ENCODE data around the gene OR10H5.
"Not testable (repeated sequence)": the region's sequence is repeated elsewhere in the genome, so short reads cannot be mapped to it uniquely, and the experiment has no call there.

The OR10H5 gene

GRCh38 chr19:15787611-15788155 lies at the start of gene OR10H5:
Gene OR10H5 (plus strand): TSS chr19:15787661. CDS start chr19:15794049, 6,388 bp downstream.
- Mint-ChIP-seq H3K4me3 (no peak within 1 kb of the TSS), H3K9me3 (peaks cover 2% of the 10 kb centered on the region), H3K36me3 (no peaks in the 10 kb centered on the region), H3K4me1 (peaks cover 2% of the 10 kb centered on the region), H3K27ac (no peak within 1 kb of the TSS), H3K27me3 (peaks cover 15% of the 10 kb centered on the region)
- ATAC-seq (ENCODE audit: low read depth) = no peak
- no peak for DNase-seq (ENCODE audit: low spot score in 2 of 2)

GRCh38 chr19:15737722-15738121 lies 49.7 kb upstream of the OR10H5 start, which contains the start of gene OR10H3:
Gene OR10H3 (plus strand): TSS chr19:15737985. CDS start chr19:15741393, 3,408 bp downstream.
- H3K36me3 Mint-ChIP-seq = peaks cover 4% of the 10 kb centered on the region
- no peak for DNase-seq (ENCODE audit: low spot score in 2 of 2)
- peaks cover 10% of the 10 kb centered on the region for H3K9me3 Mint-ChIP-seq
- peaks cover 21% of the 10 kb centered on the region for H3K27me3 Mint-ChIP-seq
- no peaks in the 10 kb centered on the region for H3K4me1 Mint-ChIP-seq
- H3K4me3 Mint-ChIP-seq = no peak within 1 kb of the TSS
- ATAC-seq (ENCODE audit: low read depth) = no peak
- no peak within 1 kb of the TSS for H3K27ac Mint-ChIP-seq

- H3K9me3 Mint-ChIP-seq = peaks cover 11% of the 10 kb centered on the region
- no peaks in the 10 kb centered on the region for H3K4me1 Mint-ChIP-seq
- no peak overlapping the region for H3K27ac Mint-ChIP-seq
- DNase-seq (ENCODE audit: low spot score in 2 of 2) (no peak), ATAC-seq (ENCODE audit: low read depth) (no peak)
- peaks cover 22% of the 10 kb centered on the region for H3K27me3 Mint-ChIP-seq
- no peak overlapping the region for H3K4me3 Mint-ChIP-seq
- H3K36me3 Mint-ChIP-seq = peaks cover 6% of the 10 kb centered on the region
These were observed 46.7 kb upstream of the OR10H5 start for GRCh38 chr19:15740785-15741184.

GRCh38 chr19:15748239-15748638 lies 39.2 kb upstream of the OR10H5 start:
- Mint-ChIP-seq H3K4me1 (no peaks in the 10 kb centered on the region), H3K4me3 (no peak overlapping the region), H3K36me3 (no peaks in the 10 kb centered on the region), H3K27ac (no peak overlapping the region), H3K27me3 (peaks cover 12% of the 10 kb centered on the region), H3K9me3 (peaks cover 5% of the 10 kb centered on the region)
- DNase-seq (ENCODE audit: low spot score in 2 of 2) = no peak
- no peak for ATAC-seq (ENCODE audit: low read depth)

- no peak overlapping the region for H3K4me3 Mint-ChIP-seq
- H3K36me3 Mint-ChIP-seq = peaks cover 1% of the 10 kb centered on the region
- ATAC-seq (ENCODE audit: low read depth) (no peak), DNase-seq (ENCODE audit: low spot score in 2 of 2) (no peak)
- no peaks in the 10 kb centered on the region for H3K4me1 Mint-ChIP-seq
- H3K27me3 Mint-ChIP-seq = peaks cover 21% of the 10 kb centered on the region
- H3K27ac Mint-ChIP-seq = no peak overlapping the region
- H3K9me3 Mint-ChIP-seq = peaks cover 3% of the 10 kb centered on the region
These were observed 29.1 kb upstream of the OR10H5 start for GRCh38 chr19:15758379-15758778.

- peaks cover 26% of the 10 kb centered on the region for H3K27me3 Mint-ChIP-seq
- no peaks in the 10 kb centered on the region for H3K4me1 Mint-ChIP-seq
- peaks cover 1% of the 10 kb centered on the region for H3K36me3 Mint-ChIP-seq
- peaks cover 8% of the 10 kb centered on the region for H3K9me3 Mint-ChIP-seq
- H3K27ac Mint-ChIP-seq = no peak overlapping the region
- H3K4me3 Mint-ChIP-seq = no peak overlapping the region
- DNase-seq (ENCODE audit: low spot score in 2 of 2) (no peak), ATAC-seq (ENCODE audit: low read depth) (no peak)
These were observed 27.4 kb upstream of the OR10H5 start for GRCh38 chr19:15759962-15760565.

- H3K27me3 Mint-ChIP-seq = peaks cover 30% of the 10 kb centered on the region
- ATAC-seq (ENCODE audit: low read depth) = no peak
- H3K4me3 Mint-ChIP-seq = no peak overlapping the region
These were observed 17.9 kb upstream of the OR10H5 start for GRCh38 chr19:15769586-15769985.

GRCh38 chr19:15774159-15774558 lies 13.3 kb upstream of the OR10H5 start:
- not testable (repeated sequence) for H3K36me3 Mint-ChIP-seq; H3K9me3 Mint-ChIP-seq; H3K4me3 Mint-ChIP-seq; H3K27ac Mint-ChIP-seq; H3K4me1 Mint-ChIP-seq; DNase-seq (ENCODE audit: low spot score in 2 of 2); ATAC-seq (ENCODE audit: low read depth)
- peaks cover 36% of the 10 kb centered on the region for H3K27me3 Mint-ChIP-seq

More at GRCh38 chr19:15769586-15769985, 17.9 kb upstream of the OR10H5 start:
- H3K9me3 Mint-ChIP-seq = peaks cover 4% of the 10 kb centered on the region
- no peak overlapping the region for H3K27ac Mint-ChIP-seq
- no peaks in the 10 kb centered on the region for H3K36me3 Mint-ChIP-seq
- H3K4me1 Mint-ChIP-seq = no peaks in the 10 kb centered on the region
- DNase-seq (ENCODE audit: low spot score in 2 of 2) = no peak

GRCh38 chr19:15775249-15775648 lies 12.2 kb upstream of the OR10H5 start:
- Mint-ChIP-seq H3K27ac (no peak overlapping the region), H3K4me3 (no peak overlapping the region), H3K4me1 (no peaks in the 10 kb centered on the region), H3K27me3 (peaks cover 33% of the 10 kb centered on the region), H3K9me3 (no peaks in the 10 kb centered on the region), H3K36me3 (peaks cover 2% of the 10 kb centered on the region)
- no peak for DNase-seq (ENCODE audit: low spot score in 2 of 2)
- ATAC-seq (ENCODE audit: low read depth) = no peak

- Mint-ChIP-seq H3K27ac (no peak overlapping the region), H3K27me3 (peaks cover 31% of the 10 kb centered on the region), H3K36me3 (peaks cover 2% of the 10 kb centered on the region), H3K4me1 (no peaks in the 10 kb centered on the region), H3K4me3 (no peak overlapping the region), H3K9me3 (no peaks in the 10 kb centered on the region)
- no peak for DNase-seq (ENCODE audit: low spot score in 2 of 2)
- ATAC-seq (ENCODE audit: low read depth) = no peak
These were observed 11.2 kb upstream of the OR10H5 start for GRCh38 chr19:15776264-15776663.

- Mint-ChIP-seq H3K9me3 (no peaks in the 10 kb centered on the region), H3K4me3 (no peak overlapping the region), H3K27ac (no peak overlapping the region), H3K4me1 (no peaks in the 10 kb centered on the region), H3K36me3 (peaks cover 2% of the 10 kb centered on the region), H3K27me3 (peaks cover 24% of the 10 kb centered on the region)
- ATAC-seq (ENCODE audit: low read depth) = no peak
- no peak for DNase-seq (ENCODE audit: low spot score in 2 of 2)
These were observed 10.2 kb upstream of the OR10H5 start for GRCh38 chr19:15776991-15777970.

- peaks cover 2% of the 10 kb centered on the region for H3K36me3 Mint-ChIP-seq
- DNase-seq (ENCODE audit: low spot score in 2 of 2) = no peak
- H3K27ac Mint-ChIP-seq = no peak overlapping the region
- H3K27me3 Mint-ChIP-seq = peaks cover 14% of the 10 kb centered on the region
- no peak for ATAC-seq (ENCODE audit: low read depth)
- no peak overlapping the region for H3K4me3 Mint-ChIP-seq
- no peaks in the 10 kb centered on the region for H3K4me1 Mint-ChIP-seq
- H3K9me3 Mint-ChIP-seq = no peaks in the 10 kb centered on the region
These were observed 7.5 kb upstream of the OR10H5 start for GRCh38 chr19:15779756-15780476.

- peaks cover 9% of the 10 kb centered on the region for H3K27me3 Mint-ChIP-seq
- no peak for ATAC-seq (ENCODE audit: low read depth)
- H3K36me3 Mint-ChIP-seq = peaks cover 2% of the 10 kb centered on the region
- no peaks in the 10 kb centered on the region for H3K9me3 Mint-ChIP-seq
- no peak overlapping the region for H3K27ac Mint-ChIP-seq
- no peak for DNase-seq (ENCODE audit: low spot score in 2 of 2)
- no peaks in the 10 kb centered on the region for H3K4me1 Mint-ChIP-seq
- no peak overlapping the region for H3K4me3 Mint-ChIP-seq
These were observed 6.6 kb upstream of the OR10H5 start for GRCh38 chr19:15780610-15781418.
